ENCODE measurements around the gene EOMES. TPM values are rescaled to one million over a fixed set of nuclear protein-coding genes. Genes with fewer than 3 reads are reported as not detected.

EOMES gene
- total RNA-seq = not detected in 2 replicates

GRCh38 chr3:27721717-27722564 is at the start of gene EOMES:
Gene EOMES, minus strand, starts transcription at chr3:27722323. Its CDS starts 29 bp downstream, at chr3:27722294.

Other genes with a start within 250 kb of the EOMES start
- gene SLC4A7, start 237.9 kb downstream of the EOMES start, total RNA-seq = 33.7 and 92.1 TPM in 2 replicates